Esophagus muscularis mucosa (tissue), 4 donors: ENCODE measurements around the gene EDARADD.

Experiments used
- EP300 ChIP-seq: sonication (generic); formaldehyde crosslinking; IDR thresholded peaks from one replicate; pipeline ENCODE4 v1.6.1; 2017; ENCODE audit warnings: antibody characterized with exemption
- POLR2AphosphoS5 ChIP-seq, 2 donors: sonication (generic); formaldehyde crosslinking; IDR thresholded peaks; one replicate each; pipeline ENCODE4 v1.6.1; 2017; ENCODE audit warnings: antibody characterized with exemption in 2 of 2
- TF ChIP-seq, protein P1 (sequence below), 3 experiments: fragments of 200-600 bp in 2 of 3; fragments of 450-650 bp in 1 of 3; sonication (generic) in 2 of 3; IDR thresholded peaks; one replicate each; pipeline ENCODE4 v1.5.1; 2017 to 2019; ENCODE audit warnings: antibody characterized with exemption in 3 of 3, mild to moderate bottlenecking in 2 of 3, moderate library complexity in 1 of 3

DNA sequence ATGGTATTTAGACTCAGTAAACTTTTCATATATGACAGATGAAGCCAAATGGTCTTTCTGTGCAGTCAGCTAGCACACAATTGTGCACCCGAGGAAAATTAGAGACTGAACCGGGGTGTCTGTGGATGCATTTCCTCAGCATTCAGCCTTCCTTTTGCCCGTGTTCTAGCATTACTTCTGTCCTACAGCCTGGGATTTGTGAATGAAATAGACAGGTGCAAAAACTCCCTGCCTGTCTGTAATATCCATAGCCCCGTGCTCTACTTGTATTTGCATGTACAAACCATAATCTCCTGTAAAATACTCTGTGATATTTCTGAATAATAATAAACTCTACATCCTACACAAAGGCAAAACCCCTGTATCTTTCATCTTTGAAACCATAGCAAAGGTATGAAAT, 64.9 kb downstream of the EDARADD start:
- TF ChIP-seq, protein P1, sequence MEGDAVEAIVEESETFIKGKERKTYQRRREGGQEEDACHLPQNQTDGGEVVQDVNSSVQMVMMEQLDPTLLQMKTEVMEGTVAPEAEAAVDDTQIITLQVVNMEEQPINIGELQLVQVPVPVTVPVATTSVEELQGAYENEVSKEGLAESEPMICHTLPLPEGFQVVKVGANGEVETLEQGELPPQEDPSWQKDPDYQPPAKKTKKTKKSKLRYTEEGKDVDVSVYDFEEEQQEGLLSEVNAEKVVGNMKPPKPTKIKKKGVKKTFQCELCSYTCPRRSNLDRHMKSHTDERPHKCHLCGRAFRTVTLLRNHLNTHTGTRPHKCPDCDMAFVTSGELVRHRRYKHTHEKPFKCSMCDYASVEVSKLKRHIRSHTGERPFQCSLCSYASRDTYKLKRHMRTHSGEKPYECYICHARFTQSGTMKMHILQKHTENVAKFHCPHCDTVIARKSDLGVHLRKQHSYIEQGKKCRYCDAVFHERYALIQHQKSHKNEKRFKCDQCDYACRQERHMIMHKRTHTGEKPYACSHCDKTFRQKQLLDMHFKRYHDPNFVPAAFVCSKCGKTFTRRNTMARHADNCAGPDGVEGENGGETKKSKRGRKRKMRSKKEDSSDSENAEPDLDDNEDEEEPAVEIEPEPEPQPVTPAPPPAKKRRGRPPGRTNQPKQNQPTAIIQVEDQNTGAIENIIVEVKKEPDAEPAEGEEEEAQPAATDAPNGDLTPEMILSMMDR (IDR thresholded peaks at IDR 0.05) = no peak
- TF ChIP-seq POLR2AphosphoS5 (IDR thresholded peaks at IDR 0.05) (no peak), EP300 (no peak)
